ENCODE data around the gene IL25. TPM values are rescaled to one million over a fixed set of nuclear protein-coding genes. Genes with fewer than 3 reads are reported as not detected.
"Not testable (repeated sequence)": the region's sequence is repeated elsewhere in the genome, so short reads cannot be mapped to it uniquely, and the experiment has no call there.

IL25 gene
- polyA plus RNA-seq, 1 of the 3 experiments (the other 2 are of a cell fraction) = not detected

DNA sequence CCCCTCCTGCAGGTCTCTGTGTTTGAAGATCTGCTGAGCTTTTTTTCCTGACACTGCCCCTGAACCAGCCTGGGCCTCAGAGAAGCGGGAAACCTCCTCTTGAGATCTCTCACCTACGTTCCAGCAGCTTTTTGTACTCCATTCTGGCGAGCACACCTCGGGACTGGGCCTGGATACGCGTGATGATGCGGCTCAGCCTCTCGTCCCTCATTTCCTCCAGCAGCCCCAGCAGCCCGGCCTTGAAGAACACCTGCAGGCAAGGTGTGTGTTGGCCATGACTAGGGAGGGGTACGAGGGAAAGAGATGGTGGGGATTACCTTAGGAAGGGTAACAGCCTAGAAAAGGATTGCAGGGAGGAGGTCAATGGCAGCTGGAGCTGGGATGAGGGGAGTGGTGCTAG, 52.6 kb downstream of the IL25 start:
- Histone ChIP-seq H3K27ac (ENCODE audit: low read depth in 2 of 2, low read length in 1 of 2) (no peak overlapping the region), H3K9me2 (no peaks in the 10 kb centered on the region), H3K4me1 (ENCODE audit: control insufficient read depth in 1 of 2, insufficient read depth in 2 of 2, low read depth in 1 of 2, low read length in 1 of 2) (no peaks in the 10 kb centered on the region; a peak in 1 of 4 replicates), H3K4me3 (ENCODE audit: low read depth in 2 of 2, low read length in 1 of 2) (no peak overlapping the region), H3F3A (replicated peaks; ENCODE audit: insufficient read depth) (no peaks in the 10 kb centered on the region), H4K20me1 (ENCODE audit: insufficient read depth) (no peaks in the 10 kb centered on the region), H3K9ac (no peak overlapping the region), H2AFZ (ENCODE audit: low read depth) (no peak overlapping the region), H3K36me3 (replicated peaks in 1 of 2; ENCODE audit: control insufficient read depth in 1 of 2, insufficient read depth in 2 of 2, low read length in 1 of 2) (no peaks in the 10 kb centered on the region), H3K79me2 (ENCODE audit: insufficient read depth) (no peaks in the 10 kb centered on the region), H3K4me2 (no peak overlapping the region), H3K27me3 (ENCODE audit: insufficient read depth) (peaks cover 6% of the 10 kb centered on the region), H3K9me3 (no peaks in the 10 kb centered on the region)
- TF ChIP-seq, protein P1, sequence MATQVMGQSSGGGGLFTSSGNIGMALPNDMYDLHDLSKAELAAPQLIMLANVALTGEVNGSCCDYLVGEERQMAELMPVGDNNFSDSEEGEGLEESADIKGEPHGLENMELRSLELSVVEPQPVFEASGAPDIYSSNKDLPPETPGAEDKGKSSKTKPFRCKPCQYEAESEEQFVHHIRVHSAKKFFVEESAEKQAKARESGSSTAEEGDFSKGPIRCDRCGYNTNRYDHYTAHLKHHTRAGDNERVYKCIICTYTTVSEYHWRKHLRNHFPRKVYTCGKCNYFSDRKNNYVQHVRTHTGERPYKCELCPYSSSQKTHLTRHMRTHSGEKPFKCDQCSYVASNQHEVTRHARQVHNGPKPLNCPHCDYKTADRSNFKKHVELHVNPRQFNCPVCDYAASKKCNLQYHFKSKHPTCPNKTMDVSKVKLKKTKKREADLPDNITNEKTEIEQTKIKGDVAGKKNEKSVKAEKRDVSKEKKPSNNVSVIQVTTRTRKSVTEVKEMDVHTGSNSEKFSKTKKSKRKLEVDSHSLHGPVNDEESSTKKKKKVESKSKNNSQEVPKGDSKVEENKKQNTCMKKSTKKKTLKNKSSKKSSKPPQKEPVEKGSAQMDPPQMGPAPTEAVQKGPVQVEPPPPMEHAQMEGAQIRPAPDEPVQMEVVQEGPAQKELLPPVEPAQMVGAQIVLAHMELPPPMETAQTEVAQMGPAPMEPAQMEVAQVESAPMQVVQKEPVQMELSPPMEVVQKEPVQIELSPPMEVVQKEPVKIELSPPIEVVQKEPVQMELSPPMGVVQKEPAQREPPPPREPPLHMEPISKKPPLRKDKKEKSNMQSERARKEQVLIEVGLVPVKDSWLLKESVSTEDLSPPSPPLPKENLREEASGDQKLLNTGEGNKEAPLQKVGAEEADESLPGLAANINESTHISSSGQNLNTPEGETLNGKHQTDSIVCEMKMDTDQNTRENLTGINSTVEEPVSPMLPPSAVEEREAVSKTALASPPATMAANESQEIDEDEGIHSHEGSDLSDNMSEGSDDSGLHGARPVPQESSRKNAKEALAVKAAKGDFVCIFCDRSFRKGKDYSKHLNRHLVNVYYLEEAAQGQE (IDR thresholded peaks at IDR 0.05; ENCODE audit: low read depth, low read length) = no peak
- TF ChIP-seq JUND (IDR thresholded peaks at IDR 0.05) (no peak), FOSL2 (IDR thresholded peaks at IDR 0.05; ENCODE audit: borderline replicate concordance, low read depth) (no peak), ELF1 (IDR thresholded peaks at IDR 0.05) (no peak), CHD2 (IDR thresholded peaks at IDR 0.05; ENCODE audit: low read length, partially characterized antibody) (no peak), FOXM1 (IDR thresholded peaks at IDR 0.05; ENCODE audit: low read depth) (no peak), RFX5 (IDR thresholded peaks at IDR 0.05; ENCODE audit: low read length) (no peak), RXRA (IDR thresholded peaks at IDR 0.05; ENCODE audit: borderline replicate concordance, low read depth) (no peak), TEAD4 (IDR thresholded peaks at IDR 0.05; ENCODE audit: borderline replicate concordance, insufficient read depth) (no peak), TCF12 (IDR thresholded peaks at IDR 0.05) (no peak), RCOR1 (IDR thresholded peaks at IDR 0.05; ENCODE audit: low read length) (no peak)
- ChIA-PET CTCF (interaction anchor here (3.2 kb wide), 1 partner anchor 46 kb away, joined by 11 read pairs; no protein-coding TSS in a partner anchor), POLR2A (no interaction called here)
- no peak for DNase-seq
- WGBS (ENCODE audit: low lambda C conversion rate) = 0% methylated on average over 5 of the region's 10 CpGs

DNA sequence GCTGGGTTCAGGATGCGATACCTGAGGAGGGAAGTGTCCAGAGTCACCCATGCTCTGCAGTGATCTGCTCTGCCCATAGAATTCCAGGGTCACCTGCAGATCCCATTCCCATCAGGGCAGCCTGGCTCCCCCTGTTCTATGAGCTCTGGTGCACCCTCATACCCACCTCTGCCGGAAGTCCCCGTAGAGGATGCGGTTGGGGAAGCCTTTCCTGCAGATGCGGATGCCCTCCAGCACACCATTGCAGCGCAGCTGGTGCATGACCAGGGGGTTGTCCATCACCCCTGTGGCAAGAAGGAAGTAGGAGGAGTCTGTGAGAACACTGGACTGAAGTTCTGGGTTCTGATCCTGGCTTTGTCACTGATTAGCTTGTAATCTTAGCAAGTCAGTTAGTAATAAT, 53.2 kb downstream of the IL25 start:
- H4K20me1 ChIP-seq (ENCODE audit: insufficient read depth); H3K9ac ChIP-seq; CTCF ChIA-PET; POLR2A ChIA-PET; H3F3A ChIP-seq (replicated peaks; ENCODE audit: insufficient read depth); H3K36me3 ChIP-seq (replicated peaks in 1 of 2; ENCODE audit: control insufficient read depth in 1 of 2, insufficient read depth in 2 of 2, low read length in 1 of 2); H3K4me3 ChIP-seq (ENCODE audit: low read depth in 2 of 2, low read length in 1 of 2); H3K4me1 ChIP-seq (ENCODE audit: control insufficient read depth in 1 of 2, insufficient read depth in 2 of 2, low read depth in 1 of 2, low read length in 1 of 2); H3K9me2 ChIP-seq; H3K27me3 ChIP-seq (ENCODE audit: insufficient read depth); DNase-seq; H3K9me3 ChIP-seq; H3K79me2 ChIP-seq (ENCODE audit: insufficient read depth); H3K27ac ChIP-seq (ENCODE audit: low read depth in 2 of 2, low read length in 1 of 2); H2AFZ ChIP-seq (ENCODE audit: low read depth); H3K4me2 ChIP-seq: not testable (repeated sequence)
- 17% methylated on average over 2 of the region's 6 CpGs for WGBS (ENCODE audit: low lambda C conversion rate)

Small RNA genes within 50 kb of the gene (small RNA-seq; reads per million reads assigned to genes)
- 0 reads per million in 7 experiments for gene MIR208A
- 0 to 1.6 (median 0) reads per million in 7 experiments for gene MIR208B

Other genes starting within 250 kb of the IL25 start
- gene SLC7A8, start 189.1 kb upstream of the IL25 start, polyA plus RNA-seq (2012; rRNA removed) = 0.96 and 1.4 TPM in 2 replicates
- not detected in 2 replicates for gene RNF212B, start 134.9 kb upstream of the IL25 start, polyA plus RNA-seq (2012; rRNA removed)
- 7.7 and 8.7 TPM in 2 replicates for gene HOMEZ, start 86.7 kb upstream of the IL25 start, polyA plus RNA-seq (2012; rRNA removed)
- gene PPP1R3E, start 70.0 kb upstream of the IL25 start, polyA plus RNA-seq (2012; rRNA removed) = 6.6 and 7.4 TPM in 2 replicates
- 30.6 and 49.4 TPM in 2 replicates for gene BCL2L2, start 66.0 kb upstream of the IL25 start, polyA plus RNA-seq (2012; rRNA removed)
- gene PABPN1, start 51.4 kb upstream of the IL25 start, polyA plus RNA-seq (2012; rRNA removed) = 266 and 444 TPM in 2 replicates
- gene SLC22A17, start 19.9 kb upstream of the IL25 start, polyA plus RNA-seq (2012; rRNA removed) = 20.6 and 27.2 TPM in 2 replicates
- 2.6 and 4.4 TPM in 2 replicates for gene EFS, start 7.6 kb upstream of the IL25 start, polyA plus RNA-seq (2012; rRNA removed)
- 0.13 TPM in 1 of 2 replicates, not detected in the other for gene CMTM5, start 4.2 kb downstream of the IL25 start, polyA plus RNA-seq (2012; rRNA removed)
- gene MYH6, start 35.5 kb downstream of the IL25 start, polyA plus RNA-seq (2012; rRNA removed) = not detected in 2 replicates
- not detected in 2 replicates for gene MYH7, start 62.9 kb downstream of the IL25 start, polyA plus RNA-seq (2012; rRNA removed)
- gene NGDN, start 96.9 kb downstream of the IL25 start, polyA plus RNA-seq (2012; rRNA removed) = 64.3 and 85.9 TPM in 2 replicates
- gene ZFHX2, start 179.0 kb downstream of the IL25 start, polyA plus RNA-seq (2012; rRNA removed) = 0.28 and 0.77 TPM in 2 replicates
- gene THTPA, start 183.5 kb downstream of the IL25 start, polyA plus RNA-seq (2012; rRNA removed) = 15.5 and 16.3 TPM in 2 replicates
- gene AP1G2, start 195.0 kb downstream of the IL25 start, polyA plus RNA-seq (2012; rRNA removed) = 88.3 and 114 TPM in 2 replicates
- gene JPH4, start 206.0 kb downstream of the IL25 start, polyA plus RNA-seq (2012; rRNA removed) = 8.7 and 8.8 TPM in 2 replicates